Keratinocyte (primary cell): ENCODE results near the gene GP1BB. TPM values are rescaled to one million over a fixed set of nuclear protein-coding genes. Genes with fewer than 3 reads are reported as not detected.

Experiments
- DNase-seq: peaks from one replicate; pipeline ENCODE4 v3.0.0-alpha.2; 2011; ENCODE audit warnings: low read depth, missing footprints, low spot score
- FAIRE-seq: peaks from 2 replicates; lab custom pipeline; 2011; peaks lifted over from hg19 to GRCh38; lab: Jason Lieb, UNC
- H2AFZ ChIP-seq: 2 replicates; pipeline ENCODE4 v1.6.0; 2012; ENCODE audit warnings: low read length, control low read depth, inconsistent platforms; ENCODE audit not compliant: control insufficient read depth
- H3K27ac ChIP-seq: 2 replicates; pipeline ENCODE4 v1.5.1; 2011; ENCODE audit warnings: low read length; ENCODE audit not compliant: control insufficient read depth, insufficient read depth
- H3K27me3 ChIP-seq: 3 replicates; pipeline ENCODE4 v1.6.0; 2011; ENCODE audit warnings: low read length; ENCODE audit not compliant: control insufficient read depth, insufficient read depth; ENCODE audit errors: extremely low read depth
- H3K36me3 ChIP-seq, 2 experiments: 2 replicates in 1 of 2; 3 replicates in 1 of 2; pipeline ENCODE4 v1.5.1; 2011; ENCODE audit warnings: low read length in 2 of 2, mild to moderate bottlenecking in 1 of 2; ENCODE audit not compliant: control insufficient read depth in 2 of 2, insufficient read depth in 2 of 2; ENCODE audit errors: extremely low read depth in 1 of 2
- H3K4me1 ChIP-seq: 3 replicates; pipeline ENCODE4 v1.5.1; 2011; ENCODE audit warnings: low read length; ENCODE audit not compliant: control insufficient read depth, insufficient read depth; ENCODE audit errors: extremely low read depth
- H3K4me2 ChIP-seq: 3 replicates; pipeline ENCODE4 v1.6.0; 2011; ENCODE audit warnings: low read depth, low read length; ENCODE audit not compliant: control insufficient read depth, insufficient read depth; ENCODE audit errors: extremely low read depth
- H3K4me3 ChIP-seq, 3 experiments: fragments of 200-600 bp in 1 of 3; sonication (generic) in 1 of 3; 2 replicates in 2 of 3; 3 replicates in 1 of 3; pipeline ENCODE4 v1.5.1; 2011 to 2016; ENCODE audit warnings: low read length in 3 of 3, mild to moderate bottlenecking in 3 of 3, control low read depth in 2 of 3, inconsistent platforms in 1 of 3, low read depth in 1 of 3, mixed read lengths in 1 of 3, mixed run types in 1 of 3, moderate library complexity in 1 of 3; ENCODE audit not compliant: control insufficient read depth in 2 of 3, insufficient read depth in 2 of 3; ENCODE audit errors: extremely low read depth in 1 of 3
- H3K79me2 ChIP-seq: 2 replicates; pipeline ENCODE4 v1.6.0; 2012; ENCODE audit warnings: low read length; ENCODE audit not compliant: control insufficient read depth, insufficient read depth
- H3K9ac ChIP-seq: 3 replicates; pipeline ENCODE4 v1.6.0; 2011; ENCODE audit warnings: low read length; ENCODE audit not compliant: control insufficient read depth, insufficient read depth; ENCODE audit errors: extremely low read depth
- H3K9me1 ChIP-seq: 3 replicates; pipeline ENCODE4 v1.6.0; 2011; ENCODE audit warnings: low read length; ENCODE audit not compliant: control insufficient read depth, insufficient read depth; ENCODE audit errors: extremely low read depth
- H3K9me3 ChIP-seq: 2 replicates; pipeline ENCODE4 v1.5.1; 2012; ENCODE audit warnings: low read depth, low read length; ENCODE audit not compliant: control insufficient read depth
- H4K20me1 ChIP-seq: 3 replicates; pipeline ENCODE4 v1.6.0; 2011; ENCODE audit warnings: low read length; ENCODE audit not compliant: control insufficient read depth, insufficient read depth; ENCODE audit errors: extremely low read depth
- CTCF ChIP-seq, 3 experiments: IDR thresholded peaks in 1 of 3; conservative IDR thresholded peaks in 1 of 3; optimal IDR thresholded peaks in 1 of 3; 2 replicates in 2 of 3; 3 replicates in 1 of 3; pipeline versions ENCODE3 to v1.5.1; 2011; ENCODE audit warnings: low read length in 3 of 3, mild to moderate bottlenecking in 3 of 3, moderate library complexity in 2 of 3, control low read depth in 1 of 3, inconsistent platforms in 1 of 3; ENCODE audit not compliant: insufficient read depth in 2 of 3; ENCODE audit errors: extremely low read depth in 1 of 3
- EZH2 ChIP-seq: IDR thresholded peaks from one replicate; pipeline ENCODE4 v1.6.1; 2012; ENCODE audit warnings: inconsistent platforms, mild to moderate bottlenecking, low read length, moderate library complexity
- dilution Hi-C: fragments of 300-500 bp; cut with MboI; formaldehyde crosslinking; loops from one replicate; pipeline ENCODE4 v1.7.0; 2020; ENCODE audit warnings: low sequenced_read_pairs; ENCODE audit not compliant: extremely low pct_ligation_motif_present
- polyA minus RNA-seq, 3 experiments: library from RNA; depleted of rRNA, polyadenylated mRNA; stranded (reverse); fragments of >200 nt; gene quantifications; 1 replicate in 1 of 3; 2 replicates in 1 of 3; 3 replicates in 1 of 3; pipeline ENCODE4 v1.2.3, GENCODE V29; 2011
- polyA plus RNA-seq, 5 experiments: library from polyadenylated mRNA; depleted of rRNA in 3 of 5; stranded (reverse) in 3 of 5; stranded (forward) in 1 of 5; unstranded in 1 of 5; fragments of >200 nt; gene quantifications; 1 replicate in 1 of 5; 2 replicates in 3 of 5; 3 replicates in 1 of 5; pipeline versions ENCODE4 v1.2.1 to v1.2.3, GENCODE V29; 2011 to 2012; ENCODE audit warnings: missing spikeins in 2 of 5, low read depth in 1 of 5, low replicate concordance in 1 of 5

Gene GP1BB
- 0.05 to 0.23 TPM in 2 of 3 replicates, not detected in the other for polyA plus RNA-seq
- not detected for polyA plus RNA-seq (2011; ENCODE audit: low read depth)
- polyA plus RNA-seq (2011; cell fraction: cytosol; rRNA removed): 0.07 and 0.30 TPM in 2 replicates
- polyA plus RNA-seq (2011; cell fraction: nucleus; rRNA removed): 0.18 and 0.32 TPM in 2 replicates
- polyA plus RNA-seq (2012; ENCODE audit: low replicate concordance): 0.39 and 1.4 TPM in 2 replicates
- 0.20 TPM in 1 of 3 replicates, not detected in the others for polyA minus RNA-seq
- polyA minus RNA-seq (2011; cell fraction: cytosol; rRNA and poly(A)+ RNA removed): not detected
- polyA minus RNA-seq (2011; cell fraction: nucleus; rRNA and poly(A)+ RNA removed): 0.42 and 1.2 TPM in 2 replicates

- peaks cover 54% of the 10 kb centered on the region for H3K27me3 ChIP-seq
- no peak for FAIRE-seq
- H2AFZ ChIP-seq: peak within 1 kb of the TSS; percentile 60
- H3K4me1 ChIP-seq: peaks cover 2% of the 10 kb centered on the region
- H3K9ac ChIP-seq: no peak within 1 kb of the TSS
- H3K27ac ChIP-seq: no peak within 1 kb of the TSS
- TF ChIP-seq CTCF (optimal IDR thresholded peaks at IDR 0.05 in 1 of 3, IDR thresholded peaks at IDR 0.05 in 1 of 3, conservative IDR thresholded peaks at IDR 0.05 in 1 of 3; ENCODE audit: extremely low read depth in 1 of 3, insufficient read depth in 2 of 3, low read length in 3 of 3) (peak in 2 of 3 experiments; percentile 31 to 33), EZH2 (no peak)
- H3K79me2 ChIP-seq: no peaks in the 10 kb centered on the region
- no peaks in the 10 kb centered on the region for H3K9me3 ChIP-seq
- H3K9me1 ChIP-seq: no peaks in the 10 kb centered on the region
- dilution Hi-C loops: no loop called here
- no peaks in the 10 kb centered on the region for H3K36me3 ChIP-seq
- peak within 1 kb of the TSS; percentile 64 for H3K4me2 ChIP-seq
- no peak for DNase-seq
- no peaks in the 10 kb centered on the region for H4K20me1 ChIP-seq
- H3K4me3 ChIP-seq: peak within 1 kb of the TSS in 2 of 3 experiments; percentile 27 to 35
Observed at GRCh38 chr22:19723232-19723982, at the start of gene GP1BB. GP1BB (plus strand) TSS chr22:19723539; CDS start chr22:19723570, 31 bp downstream.

- H3K9ac ChIP-seq: no peak overlapping the region
- no peaks in the 10 kb centered on the region for H3K4me1 ChIP-seq
- TF ChIP-seq EZH2 (no peak), CTCF (optimal IDR thresholded peaks at IDR 0.05 in 1 of 3, IDR thresholded peaks at IDR 0.05 in 1 of 3, conservative IDR thresholded peaks at IDR 0.05 in 1 of 3; ENCODE audit: extremely low read depth in 1 of 3, insufficient read depth in 2 of 3, low read length in 3 of 3) (no peak)
- dilution Hi-C loops: no loop called here
- FAIRE-seq (no peak), DNase-seq (no peak)
- H3K79me2 ChIP-seq: no peaks in the 10 kb centered on the region
- H3K9me1 ChIP-seq: no peaks in the 10 kb centered on the region
- peaks cover 9% of the 10 kb centered on the region for H3K27me3 ChIP-seq
- H2AFZ ChIP-seq: no peak overlapping the region
- no peaks in the 10 kb centered on the region for H4K20me1 ChIP-seq
- H3K27ac ChIP-seq: no peak overlapping the region
- H3K36me3 ChIP-seq: no peaks in the 10 kb centered on the region
- H3K4me2 ChIP-seq: no peak overlapping the region
- H3K4me3 ChIP-seq: no peak overlapping the region
- no peaks in the 10 kb centered on the region for H3K9me3 ChIP-seq
Observed at GRCh38 chr22:19673660-19674059, 49.7 kb upstream of the GP1BB start.
